K562 (cell line): ENCODE data around the gene TUB. TPM values are rescaled to one million over a fixed set of nuclear protein-coding genes. Genes with fewer than 3 reads are reported as not detected.

Experiments used
- ATAC-seq: fragments of 200-7000 bp; cut with Tn5 transposase; 3 replicates; pipeline ENCODE4 v1.9.1; 2020; ENCODE audit warnings: moderate library complexity
- BruUV-seq: library from RNA; stranded (reverse); fragments of 400-500 nt; replicated peaks from 2 replicates; lab custom pipeline; 2021; lab: Mats Ljungman, UMichigan
- CTCF ChIA-PET: fragments of 300-600 bp; formaldehyde crosslinking; extraction: SDS; loops from one replicate; lab custom pipeline; 2021; ENCODE audit warnings: low intra/inter-chr PET ratio; lab: Yijun Ruan, JAX
- POLR2A ChIA-PET: fragments of 300-600, 350-650 bp; sonication (Branson Sonifier 250); formaldehyde crosslinking; extraction: SDS; loops from one replicate; lab custom pipeline; 2021; ENCODE audit warnings: antibody characterized with exemption, inconsistent platforms; lab: Yijun Ruan, JAX
- DNase-seq, 4 experiments: peaks; one replicate each; pipeline versions ENCODE4 v3.0.0 to v3.0.0-alpha.2; 2011 to 2018; ENCODE audit warnings: low spot score in 3 of 4, mixed read lengths in 3 of 4; ENCODE audit errors: extremely low read depth in 1 of 4
- FAIRE-seq: peaks from 2 replicates; lab custom pipeline; 2011; peaks lifted over from hg19 to GRCh38; lab: Jason Lieb, UNC
- H2AFZ ChIP-seq: 2 replicates; pipeline ENCODE4 v1.6.0; 2011; ENCODE audit warnings: low read depth, low read length, control low read depth, inconsistent platforms
- H3K27ac ChIP-seq: fragments of 200-600 bp; 3 replicates; pipeline ENCODE4 v1.8.0; 2011; ENCODE audit warnings: low read depth, mild to moderate bottlenecking, control low read depth, inconsistent platforms, low read length, moderate library complexity, mixed read lengths; ENCODE audit errors: extremely low read depth
- H3K27me3 ChIP-seq, 2 experiments: fragments of 300-600 bp in 1 of 2; 2 replicates in 1 of 2; 3 replicates in 1 of 2; pipeline versions ENCODE4 v1.6.0 to v1.8.0; 2011; ENCODE audit warnings: inconsistent platforms in 2 of 2, low read length in 2 of 2, mild to moderate bottlenecking in 1 of 2, mixed read lengths in 1 of 2, moderate library complexity in 1 of 2; ENCODE audit not compliant: control insufficient read depth in 2 of 2, insufficient read depth in 2 of 2
- H3K36me3 ChIP-seq: fragments of 300-600 bp; 3 replicates; pipeline ENCODE4 v1.8.0; 2011; ENCODE audit warnings: mild to moderate bottlenecking, low read length, inconsistent platforms; ENCODE audit not compliant: control insufficient read depth, insufficient read depth
- H3K4me1 ChIP-seq, 2 experiments: fragments of 200-600 bp in 1 of 2; replicated peaks in 1 of 2; 2 replicates in 1 of 2; 3 replicates in 1 of 2; pipeline versions ENCODE4 v1.5.1 to v1.8.0; 2011; ENCODE audit warnings: inconsistent platforms in 2 of 2, low read length in 2 of 2, mild to moderate bottlenecking in 1 of 2, mixed read lengths in 1 of 2, moderate library complexity in 1 of 2; ENCODE audit not compliant: control insufficient read depth in 2 of 2, insufficient read depth in 2 of 2
- H3K4me2 ChIP-seq: 2 replicates; pipeline ENCODE4 v1.6.1; 2011; ENCODE audit warnings: low read length, control low read depth, inconsistent platforms, mixed read lengths; ENCODE audit not compliant: insufficient read depth
- H3K4me3 ChIP-seq: fragments of 200-600 bp; sonication (generic), shearing (Covaris generic); 2 replicates; pipeline ENCODE4 v1.5.1; 2016; ENCODE audit warnings: control low read depth, inconsistent platforms
- H3K79me2 ChIP-seq: fragments of 200-600 bp; 3 replicates; pipeline ENCODE4 v1.8.0; 2011; ENCODE audit warnings: low read length, inconsistent platforms; ENCODE audit not compliant: control insufficient read depth, insufficient read depth
- H3K9ac ChIP-seq, 2 experiments: 2 replicates each; pipeline versions ENCODE4 v1.6.0 to v1.6.1; 2011; ENCODE audit warnings: low read depth in 2 of 2, low read length in 2 of 2, control low read depth in 1 of 2, inconsistent platforms in 1 of 2, mild to moderate bottlenecking in 1 of 2, mixed read lengths in 1 of 2; ENCODE audit not compliant: insufficient read depth in 1 of 2
- H3K9me1 ChIP-seq: one replicate; pipeline ENCODE4 v1.6.0; 2011; ENCODE audit warnings: inconsistent platforms, mild to moderate bottlenecking, low read length, moderate library complexity; ENCODE audit not compliant: control insufficient read depth, insufficient read depth
- H3K9me3 ChIP-seq: replicated peaks from 2 replicates; pipeline ENCODE4 v1.5.1; 2011; ENCODE audit warnings: low read depth, low read length, inconsistent platforms; ENCODE audit not compliant: control insufficient read depth, insufficient read depth
- H4K20me1 ChIP-seq: replicated peaks from 2 replicates; pipeline ENCODE4 v1.6.1; 2011; ENCODE audit warnings: low read length, inconsistent platforms, mixed read lengths; ENCODE audit not compliant: control insufficient read depth, insufficient read depth
- ARID1B ChIP-seq: fragments of 450-650 bp; IDR thresholded peaks from 2 replicates; pipeline ENCODE4 v1.6.1; 2016; ENCODE audit warnings: antibody characterized with exemption, mild to moderate bottlenecking, inconsistent platforms
- BDP1 ChIP-seq: IDR thresholded peaks from 3 replicates; pipeline ENCODE4 v1.6.1; 2011; ENCODE audit not compliant: insufficient read length, insufficient read depth
- BHLHE40 ChIP-seq: IDR thresholded peaks from 2 replicates; pipeline ENCODE4 v1.6.1; 2011; ENCODE audit warnings: low read length, improper control_type of control experiment
- HLTF ChIP-seq: fragments of 450-650 bp; IDR thresholded peaks from 2 replicates; pipeline ENCODE4 v1.6.1; 2016
- HNRNPK ChIP-seq: fragments of 200-400 bp; formaldehyde crosslinking; IDR thresholded peaks from one replicate; pipeline ENCODE4 v1.6.1; 2018; ENCODE audit warnings: mild to moderate bottlenecking, low read depth, low read length; ENCODE audit not compliant: poor library complexity, severe bottlenecking
- KAT2B ChIP-seq: IDR thresholded peaks from one replicate; pipeline ENCODE4 v1.6.1; 2012; ENCODE audit warnings: low read depth, mild to moderate bottlenecking, control low read depth, inconsistent platforms, low read length, moderate library complexity
- LARP7 ChIP-seq: fragments of 450-650 bp; IDR thresholded peaks from 2 replicates; pipeline ENCODE4 v1.6.1; 2016
- OTX1 ChIP-seq: fragments of 450-650 bp; formaldehyde crosslinking; IDR thresholded peaks from 2 replicates; pipeline ENCODE4 v1.4.0; 2022; ENCODE audit warnings: mild to moderate bottlenecking
- PTTG1 ChIP-seq: fragments of 450-650 bp; IDR thresholded peaks from 2 replicates; pipeline ENCODE4 v1.6.1; 2016; ENCODE audit warnings: low read depth, mild to moderate bottlenecking, missing genetic modification characterization, missing compliant biosample characterization
- TARDBP ChIP-seq: fragments of 450-650 bp; IDR thresholded peaks from 2 replicates; pipeline ENCODE4 v1.6.1; 2016
- TBL1XR1 ChIP-seq, 2 experiments: IDR thresholded peaks; 2 replicates each; pipeline ENCODE4 v1.6.1; 2012; ENCODE audit warnings: improper control_type of control experiment in 2 of 2, low read length in 2 of 2, mild to moderate bottlenecking in 1 of 2
- ZEB2 ChIP-seq: fragments of 450-650 bp; IDR thresholded peaks from 2 replicates; pipeline ENCODE4 v1.6.1; 2016
- ZNF384 ChIP-seq: IDR thresholded peaks from 2 replicates; pipeline ENCODE4 v1.6.1; 2012; ENCODE audit warnings: low read depth, low read length, improper control_type of control experiment
- WGBS: fragments of 100-300 bp; shearing (Covaris generic); methylation state at CpG from one replicate; pipeline ENCODE4 v1.1.6; 2016; ENCODE audit warnings: low coverage, mixed read lengths; ENCODE audit not compliant: insufficient coverage; ENCODE audit errors: missing lambda C conversion rate; 5-methylcytosine and 5-hydroxymethylcytosine counted together
- in situ Hi-C: fragments of 300-500 bp; cut with MboI; formaldehyde crosslinking; loops from 4 replicates; pipeline ENCODE4 v1.15.0; 2018; ENCODE audit warnings: inconsistent platforms, mixed read lengths
- intact Hi-C: fragments of 100-400 bp; cut with micrococcal nuclease; formaldehyde crosslinking; loops from 2 replicates; pipeline ENCODE4 v1.14.2; 2022
- polyA plus RNA-seq, 8 experiments: library from polyadenylated mRNA; depleted of rRNA in 4 of 8; stranded (reverse) in 5 of 8; unstranded in 3 of 8; fragments of >200 nt; fragmentation: Nextera tagmentation in 2 of 8; fragmentation: Illumina TruSeq in 1 of 8; extraction: Ambion mirVana in 2 of 8; extraction: Trizol in 1 of 8; gene quantifications; 2 replicates each; pipeline versions ENCODE4 v1.2.1 to v1.2.3, GENCODE V29; 2011 to 2014; ENCODE audit warnings: inconsistent platforms in 1 of 8, missing spikeins in 1 of 8
- total RNA-seq, 7 experiments: library from RNA; depleted of rRNA in 6 of 7; stranded (reverse); fragments of >200 nt in 6 of 7; fragmentation: Illumina TruSeq in 2 of 7; extraction: Trizol in 2 of 7; gene quantifications; 2 replicates each; pipeline versions ENCODE4 v1.2.1 to v1.2.3, GENCODE V29; 2011 to 2021; ENCODE audit warnings: low replicate concordance in 1 of 7
- TF ChIP-seq, protein P1 (sequence below): fragments of 250-450 bp; sonication (Bioruptor Pico); IDR thresholded peaks from 2 replicates; pipeline ENCODE4 v1.4.0; 2020

Gene TUB
- total and polyA plus RNA-seq, 9 of the 15 experiments (the other 6 are each of a cell fraction or from before 2014, with no cell fraction given), result not detected

DNA sequence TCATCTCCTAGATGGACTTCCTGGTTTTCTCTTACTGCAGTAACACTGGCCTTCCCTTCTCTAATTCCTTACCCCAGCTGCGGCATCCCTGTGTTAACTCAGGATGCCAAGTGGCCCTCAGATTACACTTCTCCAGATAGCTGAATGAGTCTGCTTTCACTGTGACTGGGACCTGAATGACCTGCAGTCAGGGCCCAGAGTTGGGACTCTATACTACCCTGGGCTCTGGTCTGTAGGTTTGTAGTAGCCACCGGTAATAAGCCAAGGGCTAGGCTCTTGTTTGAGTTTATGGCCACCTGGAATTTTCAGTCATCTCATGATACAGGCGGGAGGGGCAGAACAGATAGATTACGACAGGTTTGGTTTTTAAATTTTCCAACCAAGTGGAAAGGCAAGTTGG lies 24.1 kb downstream of the TUB start:
- intact Hi-C loops, result no loop called here
- CTCF ChIA-PET, result no interaction called here

More for the DNA sequence above, 24.1 kb downstream of the TUB start:
- Histone ChIP-seq H3K4me2 (no peak overlapping the region), H4K20me1 (no peaks in the 10 kb centered on the region; the same call in 1 of the 2 replicates), H3K27ac (no peak overlapping the region), H3K27me3 (peaks cover 0 to 22% of the 10 kb centered on the region in 2 experiments; a peak in 3 of 5 replicates), H3K79me2 (no peaks in the 10 kb centered on the region), H3K36me3 (no peaks in the 10 kb centered on the region), H3K9ac (no peak overlapping the region), H3K9me3 (no peaks in the 10 kb centered on the region), H3K4me1 (no peaks in the 10 kb centered on the region), H3K9me1 (no peaks in the 10 kb centered on the region), H2AFZ (no peak overlapping the region), H3K4me3 (no peak overlapping the region)
- in situ Hi-C loops, result no loop called here
- TF ChIP-seq PTTG1 (tag) (no peak), TARDBP (no peak), ZEB2 (no peak), TBL1XR1 (IDR thresholded peaks at IDR 0.05; ENCODE audit: low read length in 2 of 2) (no peak), BHLHE40 (no peak), LARP7 (no peak), ZNF384 (no peak), ARID1B (no peak), BDP1 (no peak), HLTF (no peak), HNRNPK (no peak), OTX1 (CRISPR knock-in tag) (no peak), KAT2B (no peak)
- TF ChIP-seq, protein P1, sequence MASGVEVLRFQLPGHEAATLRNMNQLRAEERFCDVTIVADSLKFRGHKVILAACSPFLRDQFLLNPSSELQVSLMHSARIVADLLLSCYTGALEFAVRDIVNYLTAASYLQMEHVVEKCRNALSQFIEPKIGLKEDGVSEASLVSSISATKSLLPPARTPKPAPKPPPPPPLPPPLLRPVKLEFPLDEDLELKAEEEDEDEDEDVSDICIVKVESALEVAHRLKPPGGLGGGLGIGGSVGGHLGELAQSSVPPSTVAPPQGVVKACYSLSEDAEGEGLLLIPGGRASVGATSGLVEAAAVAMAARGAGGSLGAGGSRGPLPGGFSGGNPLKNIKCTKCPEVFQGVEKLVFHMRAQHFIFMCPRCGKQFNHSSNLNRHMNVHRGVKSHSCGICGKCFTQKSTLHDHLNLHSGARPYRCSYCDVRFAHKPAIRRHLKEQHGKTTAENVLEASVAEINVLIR, result no peak
- ATAC-seq (no peak), DNase-seq (no peak), FAIRE-seq (no peak)
- POLR2A ChIA-PET, result interaction anchor here (0.6 kb wide), 1 partner anchor 12 kb away, joined by 3 read pairs; no protein-coding TSS in a partner anchor
- WGBS, result 0% methylated on average over 4 of the region's 4 CpGs
- BruUV-seq, result no TSS peak
